Astrocyte of the spinal cord (primary cell): ENCODE measurements around the gene RAB8A.
A peak's percentile ranks its signal among the peaks of the same experiment; 100 is the strongest.
"Not testable (repeated sequence)": the region's sequence is repeated elsewhere in the genome, so short reads cannot be mapped to it uniquely, and the experiment has no call there.

Experiments used
- DNase-seq: peaks from one replicate; pipeline ENCODE4 v3.0.0; 2011; ENCODE audit warnings: low read depth, low spot score
- H3K4me3 ChIP-seq: 2 replicates; pipeline ENCODE4 v1.5.1; 2011; ENCODE audit warnings: low read depth, mild to moderate bottlenecking, low read length, moderate library complexity
- in situ Hi-C: cut with HindIII; loops from 2 replicates; pipeline ENCODE4 v1.10.0; 2017; ENCODE audit warnings: low sequenced_read_pairs
- TF ChIP-seq, protein P1 (sequence below): IDR thresholded peaks from 2 replicates; pipeline ENCODE4 v1.5.1; 2012; ENCODE audit warnings: low read depth, mild to moderate bottlenecking, low read length, inconsistent platforms

Gene RAB8A

GRCh38 chr19:16078759-16079707 is 32.7 kb upstream of the RAB8A start:
- peak overlapping the region; percentile 94 for H3K4me3 ChIP-seq
- in situ Hi-C loops, result no loop called here
- TF ChIP-seq, protein P1, sequence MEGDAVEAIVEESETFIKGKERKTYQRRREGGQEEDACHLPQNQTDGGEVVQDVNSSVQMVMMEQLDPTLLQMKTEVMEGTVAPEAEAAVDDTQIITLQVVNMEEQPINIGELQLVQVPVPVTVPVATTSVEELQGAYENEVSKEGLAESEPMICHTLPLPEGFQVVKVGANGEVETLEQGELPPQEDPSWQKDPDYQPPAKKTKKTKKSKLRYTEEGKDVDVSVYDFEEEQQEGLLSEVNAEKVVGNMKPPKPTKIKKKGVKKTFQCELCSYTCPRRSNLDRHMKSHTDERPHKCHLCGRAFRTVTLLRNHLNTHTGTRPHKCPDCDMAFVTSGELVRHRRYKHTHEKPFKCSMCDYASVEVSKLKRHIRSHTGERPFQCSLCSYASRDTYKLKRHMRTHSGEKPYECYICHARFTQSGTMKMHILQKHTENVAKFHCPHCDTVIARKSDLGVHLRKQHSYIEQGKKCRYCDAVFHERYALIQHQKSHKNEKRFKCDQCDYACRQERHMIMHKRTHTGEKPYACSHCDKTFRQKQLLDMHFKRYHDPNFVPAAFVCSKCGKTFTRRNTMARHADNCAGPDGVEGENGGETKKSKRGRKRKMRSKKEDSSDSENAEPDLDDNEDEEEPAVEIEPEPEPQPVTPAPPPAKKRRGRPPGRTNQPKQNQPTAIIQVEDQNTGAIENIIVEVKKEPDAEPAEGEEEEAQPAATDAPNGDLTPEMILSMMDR, result no peak
- peak; percentile 97 for DNase-seq

GRCh38 chr19:16084067-16084685 is 27.5 kb upstream of the RAB8A start:
- in situ Hi-C loops, result no loop called here
- H3K4me3 ChIP-seq, result no peak overlapping the region
- no peak for DNase-seq
- TF ChIP-seq, protein P1, result no peak

- DNase-seq, result no peak
- in situ Hi-C loops, result no loop called here
- TF ChIP-seq, protein P1, result no peak
These were observed 26.6 kb upstream of the RAB8A start for GRCh38 chr19:16085115-16085514.

DNA sequence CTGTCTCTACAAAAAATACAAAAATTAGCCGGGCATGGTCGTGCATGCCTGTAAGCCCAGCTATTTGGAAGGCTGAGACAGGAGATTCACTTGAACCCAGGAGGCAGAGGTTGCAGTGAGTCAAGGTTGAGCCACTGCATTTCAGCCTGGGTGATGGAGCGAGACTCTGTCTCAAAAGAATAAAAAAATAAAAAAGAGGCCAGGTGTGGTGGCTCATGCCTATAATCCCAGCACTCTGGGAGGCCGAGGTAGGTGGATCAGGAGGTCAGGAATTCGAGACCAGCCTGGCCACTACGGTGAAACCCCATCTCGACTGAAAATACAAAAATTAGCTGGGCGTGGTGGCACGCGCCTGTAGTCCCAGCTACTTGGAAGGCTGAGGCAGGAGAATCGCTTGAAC is 24.3 kb upstream of the RAB8A start:
- in situ Hi-C loops, DNase-seq, H3K4me3 ChIP-seq: not testable (repeated sequence)

More at GRCh38 chr19:16085115-16085514, 26.6 kb upstream of the RAB8A start:
- H3K4me3 ChIP-seq, result no peak overlapping the region

DNA sequence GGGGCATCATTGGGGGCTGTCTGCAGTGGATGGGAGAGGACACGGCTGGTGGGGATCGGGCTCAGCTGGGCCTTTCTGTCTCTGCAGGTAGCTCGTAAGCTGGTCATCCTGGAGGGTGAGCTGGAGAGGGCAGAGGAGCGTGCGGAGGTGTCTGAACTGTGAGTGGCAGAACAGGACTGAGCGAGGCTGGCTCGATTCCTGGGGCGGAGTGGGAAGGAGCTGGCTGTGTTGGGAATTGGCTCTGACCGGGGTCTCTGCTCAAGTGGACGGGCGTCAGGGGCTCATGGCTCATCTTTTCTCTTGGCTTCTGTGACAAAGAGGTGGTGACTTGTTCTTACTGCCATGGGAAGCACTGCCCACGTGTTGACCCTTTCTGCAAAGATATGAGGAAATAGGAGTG is 23.7 kb upstream of the RAB8A start:
- TF ChIP-seq, protein P1, result no peak
- DNase-seq, result no peak
- no peak overlapping the region for H3K4me3 ChIP-seq
- in situ Hi-C loops, result no loop called here

- in situ Hi-C loops, result no loop called here
- H3K4me3 ChIP-seq, result no peak overlapping the region
- TF ChIP-seq, protein P1, result peak; percentile 7
These were observed 23.2 kb upstream of the RAB8A start for GRCh38 chr19:16088351-16089009.

More at GRCh38 chr19:16088351-16089009, 23.2 kb upstream of the RAB8A start:
- DNase-seq, result no peak
